DMS 273 (cell line): ENCODE data around the gene MRPL52.
A peak's percentile ranks its signal among the peaks of the same experiment; 100 is the strongest.
"Not testable (repeated sequence)": the region's sequence is repeated elsewhere in the genome, so short reads cannot be mapped to it uniquely, and the experiment has no call there.

Experiments used
- DNase-seq: peaks from one replicate; lab custom pipeline; 2025; ENCODE audit not compliant: unreplicated experiment; lab: John Stamatoyannopoulos, UW

Gene MRPL52

GRCh38 chr14:22837750-22838538, 8.3 kb downstream of the MRPL52 start:
- DNase-seq = no peak

- no peak for DNase-seq
These were observed 8.9 kb downstream of the MRPL52 start for GRCh38 chr14:22838631-22839041.

- peak; percentile 25 for DNase-seq
These were observed 9.6 kb downstream of the MRPL52 start for GRCh38 chr14:22839159-22839779.

DNA sequence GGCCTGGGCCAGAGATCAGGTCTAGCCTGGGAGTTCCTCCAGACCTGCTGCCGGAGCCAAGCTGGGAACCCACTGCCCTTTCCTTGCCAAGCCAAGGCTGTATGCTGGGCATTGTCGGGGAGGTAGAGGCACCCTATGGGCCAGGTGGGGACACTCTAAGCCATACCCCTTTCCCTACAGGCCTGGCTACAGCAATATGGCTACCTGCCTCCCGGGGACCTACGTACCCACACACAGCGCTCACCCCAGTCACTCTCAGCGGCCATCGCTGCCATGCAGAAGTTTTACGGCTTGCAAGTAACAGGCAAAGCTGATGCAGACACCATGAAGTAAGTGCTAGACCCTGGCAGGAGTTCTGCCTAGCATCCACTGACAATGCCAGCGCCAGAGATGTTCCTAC, 11.6 kb downstream of the MRPL52 start:
- no peak for DNase-seq

DNA sequence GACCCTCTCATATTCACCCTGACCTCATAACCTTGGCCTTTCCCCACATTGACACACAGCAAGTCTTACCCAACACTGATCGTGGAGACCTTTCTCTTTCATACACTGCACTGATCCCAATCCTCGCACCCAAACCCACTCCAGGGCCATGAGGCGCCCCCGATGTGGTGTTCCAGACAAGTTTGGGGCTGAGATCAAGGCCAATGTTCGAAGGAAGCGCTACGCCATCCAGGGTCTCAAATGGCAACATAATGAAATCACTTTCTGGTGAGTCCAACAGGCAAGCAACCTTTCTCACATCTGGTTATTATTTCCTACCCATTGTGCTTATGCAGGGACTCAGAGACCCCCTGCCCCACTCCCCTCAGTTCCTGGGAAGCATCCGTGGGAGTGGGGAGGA, 12.1 kb downstream of the MRPL52 start:
- no peak for DNase-seq

- DNase-seq = no peak
These were observed 12.8 kb downstream of the MRPL52 start for GRCh38 chr14:22842211-22843122.

- no peak for DNase-seq
These were observed 13.6 kb downstream of the MRPL52 start for GRCh38 chr14:22843123-22843925.

DNA sequence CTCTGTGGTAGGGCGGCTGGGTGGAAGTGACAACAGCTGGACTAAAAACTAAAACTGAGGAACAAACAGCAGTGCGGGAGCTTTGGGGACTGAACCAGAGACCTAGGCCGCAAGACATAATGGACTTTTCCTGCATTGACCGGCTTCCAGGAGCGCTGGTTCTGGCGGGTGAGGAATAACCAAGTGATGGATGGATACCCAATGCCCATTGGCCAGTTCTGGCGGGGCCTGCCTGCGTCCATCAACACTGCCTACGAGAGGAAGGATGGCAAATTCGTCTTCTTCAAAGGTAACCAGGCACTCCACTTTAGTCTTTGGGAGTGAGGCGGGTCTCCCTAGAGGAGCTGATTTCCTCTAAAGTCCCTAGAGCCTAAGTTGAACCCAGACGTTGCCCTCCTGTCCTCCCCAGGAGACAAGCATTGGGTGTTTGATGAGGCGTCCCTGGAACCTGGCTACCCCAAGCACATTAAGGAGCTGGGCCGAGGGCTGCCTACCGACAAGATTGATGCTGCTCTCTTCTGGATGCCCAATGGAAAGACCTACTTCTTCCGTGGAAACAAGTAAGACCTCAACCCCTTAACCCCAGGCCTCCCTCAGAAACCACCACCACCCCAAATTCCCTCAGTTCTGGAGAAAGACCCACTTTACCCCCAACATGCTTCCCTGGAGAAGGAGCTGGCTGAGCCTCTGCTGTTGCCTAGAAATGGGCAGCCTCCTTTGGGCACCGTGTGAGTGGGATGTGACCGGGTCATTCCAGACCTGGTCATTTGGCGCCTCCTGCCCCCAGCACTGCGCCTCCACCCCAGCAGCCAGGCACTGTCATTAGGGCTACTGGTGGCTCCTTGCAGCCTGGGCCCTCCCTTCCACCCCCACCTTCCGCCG, 14.8 kb downstream of the MRPL52 start:
- no peak for DNase-seq

DNA sequence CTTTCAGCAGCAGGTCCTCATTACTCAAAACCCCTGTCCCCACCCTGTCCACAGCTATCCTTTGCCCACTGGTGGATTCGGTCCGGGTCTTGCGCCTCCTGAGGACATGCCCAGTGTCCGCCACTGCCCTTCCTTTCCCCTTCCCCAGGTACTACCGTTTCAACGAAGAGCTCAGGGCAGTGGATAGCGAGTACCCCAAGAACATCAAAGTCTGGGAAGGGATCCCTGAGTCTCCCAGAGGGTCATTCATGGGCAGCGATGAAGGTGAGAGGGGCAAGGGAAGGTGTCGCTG, 15.4 kb downstream of the MRPL52 start:
- DNase-seq = no peak

- DNase-seq = no peak
These were observed 16.3 kb downstream of the MRPL52 start for GRCh38 chr14:22845821-22846625.

DNA sequence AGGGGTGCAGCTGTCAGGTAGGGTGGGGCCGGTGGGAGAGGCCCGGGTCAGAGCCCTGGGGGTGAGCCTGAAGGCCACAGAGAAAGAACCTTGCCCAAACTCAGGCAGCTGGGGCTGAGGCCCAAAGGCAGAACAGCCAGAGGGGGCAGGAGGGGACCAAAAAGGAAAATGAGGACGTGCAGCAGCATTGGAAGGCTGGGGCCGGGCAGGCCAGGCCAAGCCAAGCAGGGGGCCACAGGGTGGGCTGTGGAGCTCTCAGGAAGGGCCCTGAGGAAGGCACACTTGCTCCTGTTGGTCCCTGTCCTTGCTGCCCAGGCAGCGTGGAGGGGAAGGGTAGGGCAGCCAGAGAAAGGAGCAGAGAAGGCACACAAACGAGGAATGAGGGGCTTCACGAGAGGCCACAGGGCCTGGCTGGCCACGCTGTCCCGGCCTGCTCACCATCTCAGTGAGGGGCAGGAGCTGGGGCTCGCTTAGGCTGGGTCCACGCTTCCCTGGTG, 17.2 kb downstream of the MRPL52 start:
- no peak for DNase-seq

GRCh38 chr14:22847661-22848341, 18.1 kb downstream of the MRPL52 start:
- DNase-seq = peak; percentile 31

DNA sequence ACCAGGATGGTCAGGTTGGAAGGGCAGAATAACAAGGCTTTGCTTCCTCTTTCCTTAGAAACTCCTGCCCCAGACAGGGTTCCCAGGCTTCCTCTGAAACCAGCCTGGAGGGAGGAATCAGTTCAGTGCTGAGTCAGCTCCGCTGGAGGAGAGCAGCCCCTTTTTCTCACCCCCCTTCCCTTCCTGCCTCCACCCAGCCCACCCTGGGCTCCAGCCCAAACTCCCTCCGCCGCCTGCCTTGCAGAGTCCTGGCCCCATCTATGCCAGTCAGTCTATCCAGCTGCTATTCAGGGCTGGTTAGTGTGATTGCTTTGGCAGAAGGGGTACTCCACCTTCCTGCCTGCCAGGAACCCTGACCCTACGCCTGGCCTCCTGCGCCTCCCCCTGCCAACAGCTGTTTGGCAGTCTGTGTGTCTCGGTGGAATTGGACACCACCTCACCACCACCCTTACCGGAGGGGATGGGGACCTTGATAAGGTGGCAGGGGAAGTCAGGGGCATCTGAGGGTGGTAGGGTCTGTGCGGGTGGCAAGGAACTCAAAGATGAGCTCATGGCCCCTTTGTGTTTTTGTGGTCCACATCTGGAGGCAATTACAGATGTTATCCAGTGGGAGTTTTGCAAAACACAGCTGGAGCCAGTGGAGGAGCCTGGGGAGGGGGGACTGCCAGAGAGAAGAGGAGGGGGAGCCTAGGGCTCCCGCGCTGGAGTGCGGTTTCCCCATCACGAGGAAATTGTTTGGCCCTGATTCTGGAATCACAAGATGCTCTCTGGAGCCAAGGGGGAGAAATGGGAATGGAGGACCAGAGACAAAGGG, 18.9 kb downstream of the MRPL52 start:
- DNase-seq = peak; percentile 81

DNA sequence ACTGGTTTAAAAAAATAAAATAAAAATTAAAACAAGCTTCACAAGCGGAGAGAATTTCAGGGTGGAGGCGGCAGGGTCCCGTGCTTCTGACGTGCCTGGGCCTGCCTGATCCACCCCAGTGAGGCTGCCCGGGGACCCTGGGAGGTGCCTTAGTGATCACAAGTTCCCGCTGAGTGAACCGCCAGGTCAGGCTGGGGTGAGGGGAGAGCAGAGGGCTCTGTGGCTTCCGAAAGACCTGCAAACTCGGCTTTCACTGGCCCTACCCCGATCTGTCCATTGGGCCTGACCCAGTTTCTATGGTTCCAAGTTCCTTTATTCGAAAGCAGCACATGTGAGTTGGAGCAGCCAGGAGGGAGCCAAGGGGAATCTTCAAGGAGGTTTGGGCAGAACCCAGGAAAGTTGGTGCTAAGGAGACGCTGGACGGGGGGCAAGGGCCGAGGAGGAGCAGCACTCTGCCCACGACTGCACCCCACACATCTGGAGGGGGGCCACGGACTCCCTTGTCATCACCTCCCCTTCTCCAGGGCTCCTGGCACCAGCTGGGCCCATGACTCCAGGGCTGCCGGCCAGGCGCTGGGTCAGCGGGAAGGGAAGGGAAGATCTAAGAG, 19.6 kb downstream of the MRPL52 start:
- DNase-seq = peak; percentile 54

DNA sequence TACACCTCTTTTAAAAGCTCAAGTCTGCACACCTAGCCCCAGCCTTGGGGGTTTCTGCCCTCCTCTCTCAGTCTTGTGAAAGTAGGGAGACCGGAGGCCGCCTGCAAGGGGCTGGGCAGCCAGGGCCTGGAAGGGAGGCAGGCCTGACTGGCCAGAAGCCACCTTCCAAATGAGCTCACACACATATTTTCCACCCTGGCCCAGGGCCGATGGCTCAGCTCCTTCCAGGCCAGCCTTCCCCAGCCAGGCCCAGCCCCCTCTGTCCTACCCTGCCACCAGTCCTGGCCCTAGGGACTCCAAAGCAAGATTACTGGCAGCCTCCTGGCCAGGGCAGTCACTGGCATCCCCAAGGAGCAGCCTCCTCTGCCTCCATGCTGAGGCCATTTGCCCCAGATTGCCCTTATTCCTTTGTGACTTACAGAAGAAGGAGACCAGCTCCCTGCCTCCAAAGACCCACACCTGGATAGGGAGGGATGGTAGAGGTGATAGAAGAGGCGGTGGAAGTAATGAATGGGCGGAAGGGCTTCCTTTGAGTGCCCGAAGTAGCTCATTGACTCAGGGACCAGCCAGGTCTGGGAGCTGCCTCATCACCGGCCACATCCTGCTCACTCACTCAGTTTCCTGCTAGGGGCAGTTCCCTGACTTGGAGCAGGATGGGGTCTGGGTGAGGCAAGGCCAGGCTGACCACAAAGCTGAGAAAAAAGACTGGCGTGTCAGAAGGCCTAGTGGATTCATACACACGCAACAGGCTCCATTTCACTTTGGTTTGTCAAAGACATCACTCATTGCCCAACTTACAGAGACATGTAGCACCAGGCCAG, 21.5 kb downstream of the MRPL52 start:
- no peak for DNase-seq

GRCh38 chr14:22852178-22852577, 22.5 kb downstream of the MRPL52 start:
- DNase-seq = not testable (repeated sequence)
